ENCODE data around the gene MRPL46. TPM values are rescaled to one million over a fixed set of nuclear protein-coding genes. Genes with fewer than 3 reads are reported as not detected.
A peak's percentile ranks its signal among the peaks of the same experiment; 100 is the strongest.

MRPL46 gene
- total and polyA plus RNA-seq, 9 of the 15 experiments (the other 6 are each of a cell fraction or from before 2014, with no cell fraction given), result 41.2 to 72.2 (median 49.8) TPM

GRCh38 chr15:88479169-88479568, 12.0 kb upstream of the MRPL46 start:
- Histone ChIP-seq H3K27ac (ENCODE audit: extremely low read depth, low read depth, low read length) (no peak overlapping the region), H3K9me3 (replicated peaks; ENCODE audit: control insufficient read depth, insufficient read depth, low read depth, low read length) (no peaks in the 10 kb centered on the region), H3K9ac (ENCODE audit: insufficient read depth in 1 of 2, low read depth in 2 of 2, low read length in 2 of 2) (0 out of 4 replicates have a peak overlapping the region, but pooled peaks of 1 of the 2 experiments have one; percentile 46), H3K79me2 (ENCODE audit: control insufficient read depth, insufficient read depth, low read length) (no peaks in the 10 kb centered on the region), H2AFZ (ENCODE audit: low read depth, low read length) (no peak overlapping the region), H3K27me3 (ENCODE audit: control insufficient read depth in 2 of 2, insufficient read depth in 2 of 2, low read length in 2 of 2) (no peaks in the 10 kb centered on the region), H3K4me2 (ENCODE audit: insufficient read depth, low read length) (no peak overlapping the region), H3K4me3 (no peak overlapping the region), H3K36me3 (ENCODE audit: control insufficient read depth, insufficient read depth, low read length) (peaks cover 36% of the 10 kb centered on the region), H4K20me1 (replicated peaks; ENCODE audit: control insufficient read depth, insufficient read depth, low read length) (no peaks in the 10 kb centered on the region), H3K4me1 (replicated peaks in 1 of 2; ENCODE audit: control insufficient read depth in 2 of 2, insufficient read depth in 2 of 2, low read length in 2 of 2) (no peaks in the 10 kb centered on the region), H3K9me1 (ENCODE audit: control insufficient read depth, insufficient read depth, low read length) (no peaks in the 10 kb centered on the region)
- WGBS (ENCODE audit: insufficient coverage, low coverage, missing lambda C conversion rate), result 80% methylated on average over 3 of the region's 3 CpGs
- CTCF ChIA-PET (ENCODE audit: low intra/inter-chr PET ratio), result no interaction called here
- peak; percentile 69 for ATAC-seq
- intact Hi-C loops (cut with micrococcal nuclease), result no loop called here
- in situ Hi-C loops (cut with MboI), result loop anchor here (5.0 to 10.0 kb wide), 2 partner anchors 138 to 346 kb away; no protein-coding TSS in a partner anchor
- TF ChIP-seq U2AF2 (optimal IDR thresholded peaks at IDR 0.05; ENCODE audit: low read depth, low read length) (no peak), RAD21 (CRISPR knock-in tag; conservative IDR thresholded peaks at IDR 0.05 in 1 of 2, IDR thresholded peaks at IDR 0.05 in 1 of 2) (peak in 1 of 2 experiments; percentile 9; a peak in 1 of 4 replicates), CHD4 (IDR thresholded peaks at IDR 0.05; ENCODE audit: insufficient read depth, insufficient replicate concordance, low read depth, low read length, poor library complexity, severe bottlenecking) (no peak), MEF2A (IDR thresholded peaks at IDR 0.05; ENCODE audit: control insufficient read depth, low read depth, low read length) (no peak), IRF2 (CRISPR knock-in tag; IDR thresholded peaks at IDR 0.05) (no peak), CREB1 (IDR thresholded peaks at IDR 0.05) (no peak), CREB1 (CRISPR knock-in tag; IDR thresholded peaks at IDR 0.05) (no peak)
- no peak for FAIRE-seq
- no TSS peak for BruUV-seq (replicated peaks)
- DNase-seq (ENCODE audit: extremely low read depth in 1 of 4, low spot score in 3 of 4), result no peak
- POLR2A ChIA-PET, result interaction anchor here (0.5 kb wide), 1 partner anchor 159 kb away, joined by 3 read pairs; no protein-coding TSS in a partner anchor

Measured in K562 (cell line).